GM11168 (cell line): ENCODE results near the gene NAV2.

Experiments used
- in situ Hi-C: fragments of 300-500 bp; cut with MboI; formaldehyde crosslinking; loops from one replicate; pipeline ENCODE4 v1.12.0; 2022; ENCODE audit warnings: low sequenced_read_pairs; ENCODE audit not compliant: unreplicated experiment

The NAV2 gene

DNA sequence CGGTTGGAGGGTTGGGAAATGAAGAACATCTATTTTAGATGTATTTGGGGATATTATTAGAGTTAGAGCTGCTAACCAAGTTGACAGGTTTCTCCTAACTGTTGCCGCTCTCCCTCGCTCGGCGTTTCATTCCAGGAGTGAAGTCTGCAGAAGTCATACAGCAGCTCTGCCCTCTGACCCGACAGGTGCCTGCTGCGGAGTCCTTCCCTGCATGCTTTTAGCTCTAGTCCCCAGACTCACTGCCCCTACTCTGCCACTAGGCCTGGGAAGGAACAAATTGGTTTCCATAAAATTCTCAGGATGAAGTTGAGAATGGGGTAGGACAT lies 322.7 kb downstream of the NAV2 start:
- in situ Hi-C loops = no loop called here

DNA sequence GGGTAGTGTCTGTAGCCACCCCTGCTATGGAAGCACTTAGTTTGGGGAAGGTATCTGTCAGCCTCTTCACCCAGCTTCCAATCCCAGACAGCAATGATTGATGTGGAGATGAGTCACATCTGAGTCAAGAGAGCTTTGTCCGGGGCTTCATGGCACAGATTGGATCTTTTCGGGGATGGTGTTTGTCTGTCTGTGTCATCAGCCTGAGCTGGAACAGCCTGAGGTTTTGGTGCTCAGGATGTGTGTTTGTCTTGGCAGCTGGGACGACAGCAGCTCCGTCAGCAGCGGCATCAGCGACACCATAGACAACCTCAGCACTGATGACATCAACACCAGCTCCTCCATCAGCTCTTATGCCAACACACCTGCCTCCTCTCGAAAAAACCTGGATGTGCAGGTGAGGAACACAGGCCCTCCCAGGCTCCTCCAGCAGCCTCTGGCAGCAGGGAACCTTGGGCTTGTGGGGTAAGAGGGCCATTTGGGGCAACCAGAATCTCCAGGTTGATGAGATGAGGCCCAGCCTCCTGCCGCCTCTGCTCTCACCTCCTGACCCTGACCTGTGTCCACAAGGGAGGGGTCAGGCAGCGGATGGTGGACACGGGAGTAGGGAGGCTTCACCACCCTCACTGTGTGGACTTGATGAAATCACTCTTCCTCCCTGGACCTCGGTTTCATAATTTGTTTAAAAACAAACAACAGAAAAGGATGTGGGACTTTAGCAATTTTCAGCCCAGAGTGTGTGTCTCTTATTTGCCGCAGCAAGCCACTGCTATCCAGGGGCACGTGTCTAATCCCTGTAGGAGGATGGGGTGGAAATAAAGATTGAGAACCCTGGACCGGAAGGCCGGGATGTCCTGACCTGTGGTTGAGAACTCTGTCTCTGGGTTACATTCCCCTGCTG lies 323.3 kb downstream of the NAV2 start:
- in situ Hi-C loops = no loop called here

GRCh38 chr11:20036626-20037335 lies 324.1 kb downstream of the NAV2 start:
- in situ Hi-C loops = no loop called here

GRCh38 chr11:20037396-20038153 lies 324.9 kb downstream of the NAV2 start:
- in situ Hi-C loops = no loop called here

DNA sequence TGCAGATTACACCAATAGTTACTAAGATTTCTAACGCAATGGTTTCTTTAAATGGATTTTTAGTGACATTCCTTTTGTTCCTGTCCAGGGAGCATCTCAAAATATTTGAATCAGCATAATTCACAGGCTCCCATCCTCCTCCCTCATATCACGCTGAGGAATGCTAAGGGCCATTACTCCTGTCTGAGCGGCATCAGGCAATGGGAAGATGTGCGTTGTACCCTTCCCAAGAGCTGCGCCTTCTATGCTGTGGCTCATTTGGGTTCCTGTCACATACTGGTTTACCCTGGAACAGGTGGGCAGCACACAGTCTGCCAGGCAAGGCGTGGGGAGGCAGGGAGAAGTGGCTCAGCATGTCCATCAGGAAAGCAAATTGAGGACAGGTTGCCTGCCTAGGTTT lies 325.8 kb downstream of the NAV2 start:
- in situ Hi-C loops = no loop called here

- in situ Hi-C loops = no loop called here
Observed at GRCh38 chr11:20038972-20039371, 326.3 kb downstream of the NAV2 start.

- in situ Hi-C loops = no loop called here
Observed at GRCh38 chr11:20041499-20041898, 328.9 kb downstream of the NAV2 start.

DNA sequence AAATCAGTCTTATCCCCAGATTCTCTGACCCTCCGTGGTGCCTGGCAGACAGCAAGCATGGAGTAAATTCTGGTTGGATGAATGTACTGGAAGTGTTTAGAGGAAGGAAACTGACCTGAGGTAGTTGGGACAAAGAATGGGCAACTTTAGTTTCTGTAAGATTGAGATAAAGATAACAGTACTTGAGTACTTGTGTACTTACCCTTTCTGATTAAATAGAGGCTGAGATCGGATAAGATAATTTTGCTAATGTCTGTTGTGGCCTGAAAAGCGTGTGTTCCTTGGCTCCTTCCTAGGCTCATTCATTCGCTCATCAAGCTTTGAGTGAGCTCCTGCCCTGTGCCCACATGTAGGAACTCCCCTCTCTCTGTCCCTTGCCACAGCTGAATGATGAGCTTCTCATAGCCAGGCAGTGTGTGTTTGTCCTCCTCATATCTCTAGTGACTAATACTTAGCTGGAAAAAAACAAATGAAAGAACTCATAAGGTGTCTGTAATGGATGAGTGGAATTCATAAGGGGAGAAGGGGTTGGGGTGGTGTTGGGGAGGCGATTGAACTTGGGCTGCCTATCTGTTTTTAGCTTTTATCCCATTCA lies 329.5 kb downstream of the NAV2 start:
- in situ Hi-C loops = no loop called here

GRCh38 chr11:20042811-20043341 lies 330.2 kb downstream of the NAV2 start:
- in situ Hi-C loops = no loop called here

GRCh38 chr11:20043992-20044391 lies 331.4 kb downstream of the NAV2 start:
- in situ Hi-C loops = no loop called here

- in situ Hi-C loops = no loop called here
Observed at GRCh38 chr11:20045098-20045688, 332.6 kb downstream of the NAV2 start.

DNA sequence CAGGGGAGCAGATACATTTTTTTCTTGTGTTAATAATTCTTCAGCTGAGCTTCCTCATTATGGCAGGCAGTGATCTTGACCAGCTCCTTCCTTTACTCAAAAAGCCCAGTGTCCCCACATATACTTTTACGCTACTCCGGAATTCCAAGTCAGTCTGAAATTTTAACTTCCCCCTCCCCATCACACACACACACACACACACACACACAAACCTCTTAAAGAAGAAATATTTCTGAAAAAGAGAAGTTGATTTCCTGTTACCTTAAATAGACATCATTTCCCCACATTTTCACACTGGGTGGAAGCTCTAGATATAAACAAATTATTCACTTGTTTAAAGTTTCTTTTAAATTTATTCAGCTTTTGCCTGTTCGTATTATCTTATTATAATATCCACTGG lies 333.8 kb downstream of the NAV2 start:
- in situ Hi-C loops = no loop called here

GRCh38 chr11:20047006-20047768 lies 334.6 kb downstream of the NAV2 start:
- in situ Hi-C loops = no loop called here

DNA sequence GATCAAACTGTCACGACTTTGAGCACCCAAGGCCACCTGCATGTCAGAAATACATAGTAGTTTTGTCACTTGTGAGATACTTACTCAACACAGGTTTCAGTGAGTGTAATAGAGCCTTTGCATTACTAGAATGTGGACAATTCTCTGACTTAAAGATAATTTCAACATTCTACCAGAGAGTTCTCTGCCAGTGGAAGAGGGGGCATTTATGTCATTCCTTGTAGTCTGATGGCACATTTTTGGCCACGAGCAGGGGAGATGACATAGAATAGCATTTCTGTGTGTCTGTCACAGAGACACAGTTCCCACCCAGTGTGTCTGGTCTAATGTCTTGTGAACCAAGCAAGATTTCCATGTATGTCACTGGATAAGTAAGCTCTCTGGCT lies 335.1 kb downstream of the NAV2 start:
- in situ Hi-C loops = no loop called here

GRCh38 chr11:20048246-20048645 lies 335.6 kb downstream of the NAV2 start:
- in situ Hi-C loops = no loop called here

- in situ Hi-C loops = no loop called here
Observed at GRCh38 chr11:20048707-20049106, 336.1 kb downstream of the NAV2 start.

GRCh38 chr11:20049231-20049630 lies 336.6 kb downstream of the NAV2 start:
- in situ Hi-C loops = no loop called here

GRCh38 chr11:20050048-20050447 lies 337.4 kb downstream of the NAV2 start:
- in situ Hi-C loops = no loop called here
